Thyroid gland (tissue), 4 donors: Measurements from ENCODE around the gene UBAP1L.
A peak's percentile ranks its signal among the peaks of the same experiment; 100 is the strongest.

Source experiments
- CTCF ChIP-seq, 6 experiments: fragments of 200-600 bp in 3 of 6; fragments of 450-650 bp in 3 of 6; sonication (generic) in 3 of 6; IDR thresholded peaks; one replicate each; pipeline ENCODE4 v1.5.1; 2016 to 2019; ENCODE audit warnings: antibody characterized with exemption in 6 of 6, mild to moderate bottlenecking in 2 of 6, inconsistent platforms in 1 of 6, moderate library complexity in 1 of 6
- POLR2A ChIP-seq, 2 donors: fragments of 450-650 bp; IDR thresholded peaks; one replicate each; pipeline ENCODE4 v1.6.1; 2017; ENCODE audit warnings: antibody characterized with exemption in 2 of 2, mild to moderate bottlenecking in 2 of 2, moderate library complexity in 1 of 2

- TF ChIP-seq POLR2A (IDR thresholded peaks at IDR 0.05), result no peak
- TF ChIP-seq CTCF (IDR thresholded peaks at IDR 0.05), result peak; percentile 66 to 97 (median 90)
Measured at GRCh38 chr15:65054333-65055200, 60.4 kb downstream of the UBAP1L start.
